Naive thymus-derived CD8-positive, alpha-beta T cell (primary cell): ENCODE results near the gene PIP5K1B. TPM values are rescaled to one million over a fixed set of nuclear protein-coding genes. Genes with fewer than 3 reads are reported as not detected.

ENCODE experiments used
- ATAC-seq, 2 donors: fragments of 150-1000 bp; cut with Tn5 transposase in 1 of 2; sonication (Bioruptor Pico), chemical (Tn5 transposase) in 1 of 2; 1 replicate in 1 of 2; 2 replicates in 1 of 2; pipeline ENCODE4 v1.10.0; 2021; ENCODE audit warnings: mild to moderate bottlenecking in 2 of 2, moderate library complexity in 2 of 2
- POLR2A ChIA-PET: fragments of 350-600 bp; sonication (Branson Sonifier 250); formaldehyde crosslinking; loops from one replicate; lab custom pipeline; 2021; ENCODE audit warnings: antibody characterized with exemption; lab: Charles Lee
- DNase-seq, 10 donors: peaks; one replicate each; pipeline versions ENCODE4 v3.0.0 to v3.0.0-alpha.2; 2020 to 2022
- H3K27ac Mint-ChIP-seq, 10 donors: one replicate each; pipeline ENCODE4 v1.8.0; 2020 to 2022; ENCODE audit warnings: mild to moderate bottlenecking in 10 of 10, mixed read lengths in 10 of 10, moderate library complexity in 4 of 10, inconsistent platforms in 1 of 10
- H3K27me3 Mint-ChIP-seq, 5 donors: one replicate each; pipeline ENCODE4 v1.8.0; 2021 to 2022; ENCODE audit warnings: mixed read lengths in 5 of 5
- H3K36me3 Mint-ChIP-seq, 3 donors: one replicate each; pipeline ENCODE4 v1.8.0; 2020 to 2022; ENCODE audit warnings: mixed read lengths in 3 of 3, mild to moderate bottlenecking in 2 of 3, inconsistent platforms in 1 of 3
- H3K4me1 Mint-ChIP-seq, 4 donors: one replicate each; pipeline ENCODE4 v1.8.0; 2021 to 2022; ENCODE audit warnings: mixed read lengths in 4 of 4
- H3K4me3 Mint-ChIP-seq, 10 donors: one replicate each; pipeline ENCODE4 v1.8.0; 2020 to 2022; ENCODE audit warnings: mild to moderate bottlenecking in 10 of 10, mixed read lengths in 10 of 10, moderate library complexity in 6 of 10, inconsistent platforms in 1 of 10
- H3K9me3 Mint-ChIP-seq, 9 donors: one replicate each; pipeline ENCODE4 v1.8.0; 2020 to 2022; ENCODE audit warnings: mixed read lengths in 9 of 9, mild to moderate bottlenecking in 3 of 9, inconsistent platforms in 1 of 9, moderate library complexity in 1 of 9
- polyA plus RNA-seq, 3 donors: library from polyadenylated mRNA; unstranded; fragments of 300-500 nt; fragmentation: Illumina TruSeq; gene quantifications; one replicate each; pipeline ENCODE4 v1.2.3, GENCODE V29; 2021
- total RNA-seq, 8 experiments: library from RNA in 2 of 8; stranded (reverse) in 2 of 8; gene quantifications; one replicate each; pipeline ENCODE4 v1.2.3 and lab custom pipeline; 2021 to 2026

PIP5K1B gene
- total and polyA plus RNA-seq, 5 experiments from 2014 or later: 0.18 to 1.2 (median 0.47) TPM; not detected in 2

- Mint-ChIP-seq H3K27me3 (peaks cover 0 to 8% (median 0%) of the 10 kb centered on the region in 5 donors), H3K27ac (no peak overlapping the region), H3K36me3 (no peaks in the 10 kb centered on the region), H3K4me3 (no peak overlapping the region), H3K4me1 (peaks cover 0 to 9% (median 4%) of the 10 kb centered on the region in 4 donors), H3K9me3 (no peaks in the 10 kb centered on the region)
- DNase-seq: no peak
- POLR2A ChIA-PET: no interaction called here
- ATAC-seq: no peak
Observed at GRCh38 chr9:68841276-68842052, 136.4 kb downstream of the PIP5K1B start.

GRCh38 chr9:68842568-68842967 lies 137.5 kb downstream of the PIP5K1B start:
- no peak overlapping the region for H3K4me3 Mint-ChIP-seq
- H3K27ac Mint-ChIP-seq: no peak overlapping the region
- H3K36me3 Mint-ChIP-seq: no peaks in the 10 kb centered on the region
- peaks cover 0 to 9% (median 4%) of the 10 kb centered on the region in 4 donors for H3K4me1 Mint-ChIP-seq
- POLR2A ChIA-PET: no interaction called here
- H3K9me3 Mint-ChIP-seq: no peaks in the 10 kb centered on the region
- peaks cover 0 to 8% (median 0%) of the 10 kb centered on the region in 5 donors for H3K27me3 Mint-ChIP-seq
- DNase-seq (no peak), ATAC-seq (no peak)

- Mint-ChIP-seq H3K27me3 (peaks cover 0 to 8% (median 0%) of the 10 kb centered on the region in 5 donors), H3K4me3 (no peak overlapping the region), H3K9me3 (no peaks in the 10 kb centered on the region), H3K4me1 (peaks cover 0 to 9% (median 4%) of the 10 kb centered on the region in 4 donors), H3K27ac (no peak overlapping the region), H3K36me3 (no peaks in the 10 kb centered on the region)
- ATAC-seq: no peak
- DNase-seq: no peak
- POLR2A ChIA-PET: no interaction called here
Observed at GRCh38 chr9:68843239-68843638, 138.2 kb downstream of the PIP5K1B start.

- ATAC-seq: no peak
Observed at GRCh38 chr9:68844157-68844556, 139.1 kb downstream of the PIP5K1B start.

GRCh38 chr9:68844631-68845612 lies 139.9 kb downstream of the PIP5K1B start:
- H3K4me3 Mint-ChIP-seq: peak overlapping the region in 3 of 10 donors; percentile 4 to 59 (median 38)
- DNase-seq: peak in 3 of 10 donors; percentile 3 to 14 (median 3)
- peaks cover 0 to 8% (median 2%) of the 10 kb centered on the region in 5 donors for H3K27me3 Mint-ChIP-seq
- no peaks in the 10 kb centered on the region for H3K9me3 Mint-ChIP-seq
- H3K36me3 Mint-ChIP-seq: no peaks in the 10 kb centered on the region
- peak in 1 of 2 donors; percentile 60 for ATAC-seq
- peaks cover 0 to 9% (median 4%) of the 10 kb centered on the region in 4 donors for H3K4me1 Mint-ChIP-seq
- peak overlapping the region in 1 of 10 donors; percentile 12 for H3K27ac Mint-ChIP-seq
- POLR2A ChIA-PET: no interaction called here

More at GRCh38 chr9:68844157-68844556, 139.1 kb downstream of the PIP5K1B start:
- no peak overlapping the region for H3K27ac Mint-ChIP-seq
- no peaks in the 10 kb centered on the region for H3K36me3 Mint-ChIP-seq
- DNase-seq: no peak
- POLR2A ChIA-PET: no interaction called here
- H3K9me3 Mint-ChIP-seq: no peaks in the 10 kb centered on the region
- peaks cover 0 to 9% (median 4%) of the 10 kb centered on the region in 4 donors for H3K4me1 Mint-ChIP-seq
- H3K27me3 Mint-ChIP-seq: peaks cover 0 to 8% (median 2%) of the 10 kb centered on the region in 5 donors
- no peak overlapping the region for H3K4me3 Mint-ChIP-seq

GRCh38 chr9:68847765-68848164 lies 142.7 kb downstream of the PIP5K1B start:
- no peak for ATAC-seq
- Mint-ChIP-seq H3K4me3 (no peak overlapping the region), H3K4me1 (peaks cover 0 to 9% (median 4%) of the 10 kb centered on the region in 4 donors)

GRCh38 chr9:68851657-68852056 lies 146.6 kb downstream of the PIP5K1B start:
- ATAC-seq: no peak
- no peak for DNase-seq
- Mint-ChIP-seq H3K36me3 (no peaks in the 10 kb centered on the region), H3K9me3 (no peaks in the 10 kb centered on the region), H3K27me3 (peaks cover 2 to 11% (median 2%) of the 10 kb centered on the region in 5 donors), H3K4me3 (no peak overlapping the region), H3K4me1 (no peaks in the 10 kb centered on the region), H3K27ac (peak overlapping the region in 1 of 10 donors; percentile 15)
- POLR2A ChIA-PET: no interaction called here

More at GRCh38 chr9:68847765-68848164, 142.7 kb downstream of the PIP5K1B start:
- DNase-seq: no peak
- H3K27me3 Mint-ChIP-seq: peaks cover 2 to 8% (median 3%) of the 10 kb centered on the region in 5 donors
- no peaks in the 10 kb centered on the region for H3K36me3 Mint-ChIP-seq
- POLR2A ChIA-PET: no interaction called here
- no peaks in the 10 kb centered on the region for H3K9me3 Mint-ChIP-seq
- no peak overlapping the region for H3K27ac Mint-ChIP-seq

GRCh38 chr9:68852941-68853340 lies 147.9 kb downstream of the PIP5K1B start:
- Mint-ChIP-seq H3K27me3 (peaks cover 2 to 18% (median 4%) of the 10 kb centered on the region in 5 donors), H3K36me3 (no peaks in the 10 kb centered on the region)
- POLR2A ChIA-PET: no interaction called here

GRCh38 chr9:68859347-68859746 lies 154.3 kb downstream of the PIP5K1B start:
- no peak for DNase-seq
- Mint-ChIP-seq H3K36me3 (no peaks in the 10 kb centered on the region), H3K9me3 (no peaks in the 10 kb centered on the region), H3K4me3 (no peak overlapping the region), H3K4me1 (peaks cover 0 to 2% (median 0%) of the 10 kb centered on the region in 4 donors), H3K27me3 (peaks cover 0 to 12% (median 4%) of the 10 kb centered on the region in 5 donors), H3K27ac (no peak overlapping the region)
- POLR2A ChIA-PET: no interaction called here
- ATAC-seq: no peak

More at GRCh38 chr9:68852941-68853340, 147.9 kb downstream of the PIP5K1B start:
- ATAC-seq (no peak), DNase-seq (no peak)
- Mint-ChIP-seq H3K27ac (no peak overlapping the region), H3K9me3 (no peaks in the 10 kb centered on the region), H3K4me3 (no peak overlapping the region), H3K4me1 (no peaks in the 10 kb centered on the region)

GRCh38 chr9:68860419-68860818 lies 155.4 kb downstream of the PIP5K1B start:
- Mint-ChIP-seq H3K36me3 (no peaks in the 10 kb centered on the region), H3K27me3 (peaks cover 0 to 12% (median 4%) of the 10 kb centered on the region in 5 donors), H3K4me1 (peaks cover 0 to 2% (median 0%) of the 10 kb centered on the region in 4 donors), H3K9me3 (no peaks in the 10 kb centered on the region), H3K4me3 (no peak overlapping the region), H3K27ac (no peak overlapping the region)
- ATAC-seq (no peak), DNase-seq (no peak)
- POLR2A ChIA-PET: no interaction called here

- DNase-seq (no peak), ATAC-seq (no peak)
- no peaks in the 10 kb centered on the region for H3K36me3 Mint-ChIP-seq
- H3K4me1 Mint-ChIP-seq: peaks cover 0 to 2% (median 0%) of the 10 kb centered on the region in 4 donors
- no peak overlapping the region for H3K27ac Mint-ChIP-seq
- H3K27me3 Mint-ChIP-seq: peaks cover 0 to 10% (median 3%) of the 10 kb centered on the region in 5 donors
- H3K9me3 Mint-ChIP-seq: no peaks in the 10 kb centered on the region
- no peak overlapping the region for H3K4me3 Mint-ChIP-seq
- POLR2A ChIA-PET: no interaction called here
Observed at GRCh38 chr9:68861436-68861835, 156.4 kb downstream of the PIP5K1B start.

GRCh38 chr9:68867066-68867465 lies 162.0 kb downstream of the PIP5K1B start:
- no peak for ATAC-seq
- H3K9me3 Mint-ChIP-seq: no peaks in the 10 kb centered on the region

More at GRCh38 chr9:68867066-68867465, 162.0 kb downstream of the PIP5K1B start:
- DNase-seq: no peak
- POLR2A ChIA-PET: no interaction called here
- H3K4me3 Mint-ChIP-seq: no peak overlapping the region
- no peak overlapping the region for H3K27ac Mint-ChIP-seq
- peaks cover 0 to under 1% (median 0%) of the 10 kb centered on the region in 5 donors for H3K27me3 Mint-ChIP-seq
- H3K4me1 Mint-ChIP-seq: no peaks in the 10 kb centered on the region
- no peaks in the 10 kb centered on the region for H3K36me3 Mint-ChIP-seq
